Astrocyte (in vitro differentiated cells and primary cell): ENCODE data around the gene NOSTRIN.

Experiments
- CTCF ChIP-seq: IDR thresholded peaks from 2 replicates; pipeline ENCODE4 v1.5.1; 2011; ENCODE audit warnings: low read depth, mild to moderate bottlenecking, inconsistent platforms, low read length, moderate library complexity; ENCODE audit not compliant: insufficient read depth
- EZH2 ChIP-seq: IDR thresholded peaks from 2 replicates; pipeline ENCODE4 v1.6.1; 2012; ENCODE audit warnings: mild to moderate bottlenecking, low read length, inconsistent platforms; ENCODE audit not compliant: insufficient read depth

GRCh38 chr2:168810235-168810634, 7.8 kb downstream of the NOSTRIN start:
- TF ChIP-seq CTCF, result no peak
- TF ChIP-seq EZH2, result no peak
